Measurements from ENCODE around the gene SYT17.

GRCh38 chr16:19218581-19218980 is 50.5 kb downstream of the SYT17 start:
- TF ChIP-seq, protein P1, sequence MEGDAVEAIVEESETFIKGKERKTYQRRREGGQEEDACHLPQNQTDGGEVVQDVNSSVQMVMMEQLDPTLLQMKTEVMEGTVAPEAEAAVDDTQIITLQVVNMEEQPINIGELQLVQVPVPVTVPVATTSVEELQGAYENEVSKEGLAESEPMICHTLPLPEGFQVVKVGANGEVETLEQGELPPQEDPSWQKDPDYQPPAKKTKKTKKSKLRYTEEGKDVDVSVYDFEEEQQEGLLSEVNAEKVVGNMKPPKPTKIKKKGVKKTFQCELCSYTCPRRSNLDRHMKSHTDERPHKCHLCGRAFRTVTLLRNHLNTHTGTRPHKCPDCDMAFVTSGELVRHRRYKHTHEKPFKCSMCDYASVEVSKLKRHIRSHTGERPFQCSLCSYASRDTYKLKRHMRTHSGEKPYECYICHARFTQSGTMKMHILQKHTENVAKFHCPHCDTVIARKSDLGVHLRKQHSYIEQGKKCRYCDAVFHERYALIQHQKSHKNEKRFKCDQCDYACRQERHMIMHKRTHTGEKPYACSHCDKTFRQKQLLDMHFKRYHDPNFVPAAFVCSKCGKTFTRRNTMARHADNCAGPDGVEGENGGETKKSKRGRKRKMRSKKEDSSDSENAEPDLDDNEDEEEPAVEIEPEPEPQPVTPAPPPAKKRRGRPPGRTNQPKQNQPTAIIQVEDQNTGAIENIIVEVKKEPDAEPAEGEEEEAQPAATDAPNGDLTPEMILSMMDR (conservative IDR thresholded peaks at IDR 0.05; ENCODE audit: low read length), result no peak
- no peak for TF ChIP-seq EZH2phosphoT487 (IDR thresholded peaks at IDR 0.05; ENCODE audit: borderline replicate concordance, low read depth, low read length)
